Astrocyte (in vitro differentiated cells and primary cell): ENCODE data around the gene FGFBP3. TPM values are rescaled to one million over a fixed set of nuclear protein-coding genes. Genes with fewer than 3 reads are reported as not detected.
"Not testable (repeated sequence)": the region's sequence is repeated elsewhere in the genome, so short reads cannot be mapped to it uniquely, and the experiment has no call there.

Experiments used
- DNase-seq: peaks from one replicate; pipeline ENCODE4 v3.0.0-alpha.2; 2010; ENCODE audit warnings: low read depth
- FAIRE-seq: peaks from 2 replicates; lab custom pipeline; 2011; peaks lifted over from hg19 to GRCh38; lab: Jason Lieb, UNC
- H2AFZ ChIP-seq: 2 replicates; pipeline ENCODE4 v1.6.0; 2012; ENCODE audit warnings: low read depth, low read length, inconsistent platforms
- H3K27ac ChIP-seq: 2 replicates; pipeline ENCODE4 v1.5.1; 2011; ENCODE audit warnings: low read depth, low read length, inconsistent platforms
- H3K27me3 ChIP-seq: 2 replicates; pipeline ENCODE4 v1.6.0; 2011; ENCODE audit warnings: low read length, inconsistent platforms; ENCODE audit not compliant: insufficient read depth
- H3K36me3 ChIP-seq: 2 replicates; pipeline ENCODE4 v1.5.1; 2011; ENCODE audit warnings: low read length, inconsistent platforms; ENCODE audit not compliant: insufficient read depth
- H3K4me1 ChIP-seq: 2 replicates; pipeline ENCODE4 v1.5.1; 2011; ENCODE audit warnings: low read length, inconsistent platforms; ENCODE audit not compliant: insufficient read depth
- H3K4me2 ChIP-seq: 2 replicates; pipeline ENCODE4 v1.6.0; 2012; ENCODE audit warnings: low read length, inconsistent platforms
- H3K4me3 ChIP-seq: 2 replicates; pipeline ENCODE4 v1.5.1; 2011; ENCODE audit warnings: low read depth, mild to moderate bottlenecking, low read length, inconsistent platforms; ENCODE audit not compliant: insufficient read depth
- H3K79me2 ChIP-seq: 2 replicates; pipeline ENCODE4 v1.6.0; 2012; ENCODE audit warnings: mild to moderate bottlenecking, low read length, inconsistent platforms; ENCODE audit not compliant: insufficient read depth
- H3K9ac ChIP-seq: 2 replicates; pipeline ENCODE4 v1.6.0; 2012; ENCODE audit warnings: mild to moderate bottlenecking, low read length, inconsistent platforms
- H3K9me3 ChIP-seq: 2 replicates; pipeline ENCODE4 v1.5.1; 2012; ENCODE audit warnings: low read depth, mild to moderate bottlenecking, low read length, inconsistent platforms; ENCODE audit not compliant: insufficient read depth
- H4K20me1 ChIP-seq: 2 replicates; pipeline ENCODE4 v1.6.0; 2012; ENCODE audit warnings: low read length, inconsistent platforms; ENCODE audit not compliant: insufficient read depth
- H3K27ac Mint-ChIP-seq: one replicate; pipeline ENCODE4 v1.8.0; 2021; ENCODE audit warnings: mild to moderate bottlenecking, mixed read lengths; ENCODE audit not compliant: unreplicated experiment
- H3K27me3 Mint-ChIP-seq: one replicate; pipeline ENCODE4 v1.8.0; 2021; ENCODE audit warnings: low read depth, mixed read lengths; ENCODE audit not compliant: unreplicated experiment
- H3K36me3 Mint-ChIP-seq: one replicate; pipeline ENCODE4 v1.8.0; 2021; ENCODE audit warnings: low read depth, mixed read lengths; ENCODE audit not compliant: unreplicated experiment
- H3K4me1 Mint-ChIP-seq: one replicate; pipeline ENCODE4 v1.8.0; 2021; ENCODE audit warnings: low read depth, mixed read lengths; ENCODE audit not compliant: unreplicated experiment
- H3K4me3 Mint-ChIP-seq: one replicate; pipeline ENCODE4 v1.8.0; 2021; ENCODE audit warnings: mild to moderate bottlenecking, moderate library complexity, mixed read lengths; ENCODE audit not compliant: unreplicated experiment
- H3K9me3 Mint-ChIP-seq: one replicate; pipeline ENCODE4 v1.8.0; 2021; ENCODE audit warnings: mild to moderate bottlenecking, mixed read lengths; ENCODE audit not compliant: unreplicated experiment
- CTCF ChIP-seq: IDR thresholded peaks from 2 replicates; pipeline ENCODE4 v1.5.1; 2011; ENCODE audit warnings: low read depth, mild to moderate bottlenecking, inconsistent platforms, low read length, moderate library complexity; ENCODE audit not compliant: insufficient read depth
- EZH2 ChIP-seq: IDR thresholded peaks from 2 replicates; pipeline ENCODE4 v1.6.1; 2012; ENCODE audit warnings: mild to moderate bottlenecking, low read length, inconsistent platforms; ENCODE audit not compliant: insufficient read depth
- total RNA-seq: library from RNA; stranded (reverse); gene quantifications from 2 replicates; pipeline ENCODE4 v1.2.1, GENCODE V29; 2021

Gene FGFBP3
- total RNA-seq, 1 donor from 2014 or later: 3.3 TPM

- no peak for TF ChIP-seq CTCF
- TF ChIP-seq EZH2: no peak
- Mint-ChIP-seq H3K9me3 (no peaks in the 10 kb centered on the region), H3K27ac (no peak overlapping the region), H3K4me1 (peaks cover 5% of the 10 kb centered on the region), H3K36me3 (no peaks in the 10 kb centered on the region), H3K4me3 (no peak overlapping the region), H3K27me3 (no peaks in the 10 kb centered on the region)
- no peak for FAIRE-seq
- peaks cover under 1% of the 10 kb centered on the region for H3K4me1 ChIP-seq
- H2AFZ ChIP-seq: no peak overlapping the region
- no peaks in the 10 kb centered on the region for H4K20me1 ChIP-seq
- H3K4me3 ChIP-seq: no peak overlapping the region
- H3K27me3 ChIP-seq: no peaks in the 10 kb centered on the region
- H3K9ac ChIP-seq: no peak overlapping the region
- no peak overlapping the region for H3K4me2 ChIP-seq
- no peaks in the 10 kb centered on the region for H3K36me3 ChIP-seq
- no peaks in the 10 kb centered on the region for H3K79me2 ChIP-seq
- no peak overlapping the region for H3K27ac ChIP-seq
- no peak for DNase-seq
- H3K9me3 ChIP-seq: no peaks in the 10 kb centered on the region
These were observed 13.0 kb downstream of the FGFBP3 start for GRCh38 chr10:91896212-91896756.

GRCh38 chr10:91894261-91894685 is 15.0 kb downstream of the FGFBP3 start:
- H3K9me3 Mint-ChIP-seq, H3K9ac ChIP-seq, H3K4me2 ChIP-seq, H3K4me3 Mint-ChIP-seq, H3K27ac Mint-ChIP-seq, FAIRE-seq, H3K4me1 ChIP-seq, H3K4me1 Mint-ChIP-seq, DNase-seq, H3K36me3 Mint-ChIP-seq, H3K27ac ChIP-seq, H3K9me3 ChIP-seq, H3K27me3 Mint-ChIP-seq, H4K20me1 ChIP-seq, H3K36me3 ChIP-seq, H3K4me3 ChIP-seq, H3K79me2 ChIP-seq, H2AFZ ChIP-seq, H3K27me3 ChIP-seq: not testable (repeated sequence)

GRCh38 chr10:91893051-91893450 is 16.2 kb downstream of the FGFBP3 start:
- Mint-ChIP-seq H3K9me3 (no peaks in the 10 kb centered on the region), H3K27ac (no peak overlapping the region), H3K27me3 (no peaks in the 10 kb centered on the region), H3K36me3 (no peaks in the 10 kb centered on the region), H3K4me3 (no peak overlapping the region), H3K4me1 (peaks cover 5% of the 10 kb centered on the region)
- no peak for DNase-seq
- no peaks in the 10 kb centered on the region for H3K79me2 ChIP-seq
- no peaks in the 10 kb centered on the region for H3K9me3 ChIP-seq
- no peaks in the 10 kb centered on the region for H3K4me1 ChIP-seq
- no peak overlapping the region for H3K4me2 ChIP-seq
- FAIRE-seq: no peak
- TF ChIP-seq EZH2 (no peak), CTCF (no peak)
- no peak overlapping the region for H3K9ac ChIP-seq
- H3K27ac ChIP-seq: no peak overlapping the region
- no peaks in the 10 kb centered on the region for H3K27me3 ChIP-seq
- H3K36me3 ChIP-seq: no peaks in the 10 kb centered on the region
- H2AFZ ChIP-seq: no peak overlapping the region
- H4K20me1 ChIP-seq: no peaks in the 10 kb centered on the region
- no peak overlapping the region for H3K4me3 ChIP-seq
